NB4 (cell line): ENCODE measurements around the gene WIPF1.

Experiments
- DNase-seq: peaks from one replicate; pipeline ENCODE4 v3.0.0; 2010; ENCODE audit warnings: low read depth
- H3K4me3 ChIP-seq: one replicate; pipeline ENCODE4 v1.5.1; 2011; ENCODE audit warnings: mild to moderate bottlenecking, low read depth, low read length, moderate library complexity
- MYC ChIP-seq: IDR thresholded peaks from 2 replicates; pipeline ENCODE4 v1.6.1; 2011; ENCODE audit warnings: low read depth, low read length
- POLR2A ChIP-seq: IDR thresholded peaks from 2 replicates; pipeline ENCODE4 v1.6.1; 2011; ENCODE audit warnings: mild to moderate bottlenecking; ENCODE audit not compliant: insufficient read length; ENCODE audit errors: extremely low read depth
- TF ChIP-seq, protein P1 (sequence below): IDR thresholded peaks from one replicate; pipeline ENCODE4 v1.5.1; 2012; ENCODE audit warnings: low read depth, low read length
- TF ChIP-seq, protein P2 (sequence below): IDR thresholded peaks from 2 replicates; pipeline ENCODE4 v1.6.1; 2011; ENCODE audit warnings: low read depth, low read length

The WIPF1 gene

DNA sequence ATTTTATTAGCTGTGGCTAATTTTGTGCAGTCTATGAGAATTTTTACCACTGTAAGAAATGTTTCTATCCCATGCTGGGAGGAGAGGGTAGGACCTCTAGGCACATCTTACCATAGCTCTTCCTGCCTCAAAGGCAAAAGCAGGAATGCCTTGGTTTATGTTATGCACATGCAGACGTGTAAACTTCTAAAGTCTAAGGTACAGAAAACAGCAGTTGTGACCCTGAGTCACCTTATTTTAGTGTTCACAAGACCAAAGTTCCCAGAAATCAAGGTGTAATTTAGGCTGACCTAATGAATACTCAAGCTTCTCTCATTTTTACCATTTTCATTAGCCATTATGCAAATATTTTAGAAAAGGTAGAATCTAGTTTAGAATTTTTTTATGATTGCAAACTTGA lies 15.4 kb upstream of the WIPF1 start:
- H3K4me3 ChIP-seq, result no peak overlapping the region
- TF ChIP-seq, protein P1, sequence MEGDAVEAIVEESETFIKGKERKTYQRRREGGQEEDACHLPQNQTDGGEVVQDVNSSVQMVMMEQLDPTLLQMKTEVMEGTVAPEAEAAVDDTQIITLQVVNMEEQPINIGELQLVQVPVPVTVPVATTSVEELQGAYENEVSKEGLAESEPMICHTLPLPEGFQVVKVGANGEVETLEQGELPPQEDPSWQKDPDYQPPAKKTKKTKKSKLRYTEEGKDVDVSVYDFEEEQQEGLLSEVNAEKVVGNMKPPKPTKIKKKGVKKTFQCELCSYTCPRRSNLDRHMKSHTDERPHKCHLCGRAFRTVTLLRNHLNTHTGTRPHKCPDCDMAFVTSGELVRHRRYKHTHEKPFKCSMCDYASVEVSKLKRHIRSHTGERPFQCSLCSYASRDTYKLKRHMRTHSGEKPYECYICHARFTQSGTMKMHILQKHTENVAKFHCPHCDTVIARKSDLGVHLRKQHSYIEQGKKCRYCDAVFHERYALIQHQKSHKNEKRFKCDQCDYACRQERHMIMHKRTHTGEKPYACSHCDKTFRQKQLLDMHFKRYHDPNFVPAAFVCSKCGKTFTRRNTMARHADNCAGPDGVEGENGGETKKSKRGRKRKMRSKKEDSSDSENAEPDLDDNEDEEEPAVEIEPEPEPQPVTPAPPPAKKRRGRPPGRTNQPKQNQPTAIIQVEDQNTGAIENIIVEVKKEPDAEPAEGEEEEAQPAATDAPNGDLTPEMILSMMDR, result no peak
- TF ChIP-seq MYC (no peak), POLR2A (no peak)
- TF ChIP-seq, protein P2, sequence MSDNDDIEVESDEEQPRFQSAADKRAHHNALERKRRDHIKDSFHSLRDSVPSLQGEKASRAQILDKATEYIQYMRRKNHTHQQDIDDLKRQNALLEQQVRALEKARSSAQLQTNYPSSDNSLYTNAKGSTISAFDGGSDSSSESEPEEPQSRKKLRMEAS, result no peak
- DNase-seq, result no peak

DNA sequence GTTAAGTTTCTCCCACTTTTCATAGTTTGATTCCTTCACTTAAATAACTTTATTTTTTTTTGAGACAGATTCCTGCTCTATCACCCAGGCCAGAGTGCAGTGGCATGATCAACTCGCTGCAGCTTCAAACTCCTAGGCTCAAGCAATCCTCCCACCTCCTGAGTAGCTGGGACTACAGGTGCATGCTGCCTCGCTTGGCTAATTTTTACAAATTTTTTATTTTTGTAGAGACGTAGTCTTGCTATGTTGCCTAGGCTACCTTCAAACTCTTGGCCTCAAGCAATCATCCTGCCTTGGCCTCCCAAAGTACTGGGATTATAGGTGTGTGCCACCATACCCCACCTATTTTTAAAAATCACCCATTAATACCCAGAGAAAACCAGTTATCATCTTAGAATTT lies 14.2 kb upstream of the WIPF1 start:
- H3K4me3 ChIP-seq, result no peak overlapping the region
- no peak for TF ChIP-seq MYC
- TF ChIP-seq, protein P2, result no peak
- TF ChIP-seq, protein P1, result no peak
- no peak for TF ChIP-seq POLR2A
- DNase-seq, result no peak

DNA sequence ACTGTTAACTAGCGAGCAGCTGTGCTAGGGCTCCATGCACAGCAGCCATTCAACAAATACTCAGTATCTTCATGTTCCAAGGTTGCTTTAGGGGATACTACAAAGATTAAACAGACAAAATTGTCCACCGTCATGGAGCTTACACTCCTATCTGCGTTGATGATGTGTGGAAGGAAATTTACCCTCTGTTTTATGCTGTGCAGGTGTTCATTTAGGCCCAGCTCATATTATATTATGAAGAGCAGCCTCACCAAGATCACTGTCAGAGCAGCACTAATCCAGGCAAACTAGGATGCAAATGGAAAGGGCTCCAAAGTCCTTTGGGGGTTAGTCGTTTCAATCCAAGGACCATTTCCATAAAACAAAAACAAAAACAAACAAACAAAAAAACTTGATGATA lies 13.4 kb upstream of the WIPF1 start:
- TF ChIP-seq, protein P1, result no peak
- no peak for TF ChIP-seq MYC
- TF ChIP-seq, protein P2, result no peak
- no peak for TF ChIP-seq POLR2A
- no peak overlapping the region for H3K4me3 ChIP-seq
- no peak for DNase-seq

DNA sequence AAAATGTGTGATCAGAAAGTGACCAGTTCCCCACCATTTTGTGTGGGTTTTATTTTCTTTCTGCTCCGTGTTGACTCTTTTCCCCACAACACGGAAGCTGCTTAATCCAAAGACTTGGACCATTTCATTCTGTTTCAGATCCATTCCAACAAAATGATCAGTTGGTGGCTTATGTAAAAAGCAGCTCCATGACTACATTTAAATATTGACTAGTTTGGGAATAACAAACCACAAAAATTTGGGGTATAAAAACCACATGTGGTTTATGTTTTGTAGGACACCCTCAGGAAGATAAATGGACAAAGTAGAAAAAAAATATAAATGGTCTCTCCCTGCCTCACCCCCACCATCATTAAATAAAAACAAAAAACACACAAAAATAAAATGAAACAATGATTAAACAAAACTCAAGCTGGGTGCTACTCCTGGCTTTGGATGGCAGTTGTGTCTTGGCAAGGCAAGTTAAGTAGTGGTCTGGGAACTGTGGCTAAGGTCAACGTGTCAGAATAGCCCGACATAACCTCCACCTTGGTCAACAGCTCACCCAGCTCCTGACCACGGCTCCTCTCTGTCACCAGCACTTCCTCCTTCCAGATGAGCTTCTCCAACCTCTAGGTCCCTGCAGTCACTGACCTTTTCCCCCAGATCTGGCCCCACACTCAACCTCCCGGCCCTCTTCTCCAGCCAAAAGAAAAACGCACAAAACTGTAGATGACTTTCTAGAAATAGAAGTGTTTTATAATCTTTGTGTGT lies 12.8 kb upstream of the WIPF1 start:
- TF ChIP-seq MYC, result no peak
- TF ChIP-seq POLR2A, result no peak
- TF ChIP-seq, protein P2, result no peak
- TF ChIP-seq, protein P1, result no peak
- peak; percentile 74 for DNase-seq
- H3K4me3 ChIP-seq, result no peak overlapping the region

DNA sequence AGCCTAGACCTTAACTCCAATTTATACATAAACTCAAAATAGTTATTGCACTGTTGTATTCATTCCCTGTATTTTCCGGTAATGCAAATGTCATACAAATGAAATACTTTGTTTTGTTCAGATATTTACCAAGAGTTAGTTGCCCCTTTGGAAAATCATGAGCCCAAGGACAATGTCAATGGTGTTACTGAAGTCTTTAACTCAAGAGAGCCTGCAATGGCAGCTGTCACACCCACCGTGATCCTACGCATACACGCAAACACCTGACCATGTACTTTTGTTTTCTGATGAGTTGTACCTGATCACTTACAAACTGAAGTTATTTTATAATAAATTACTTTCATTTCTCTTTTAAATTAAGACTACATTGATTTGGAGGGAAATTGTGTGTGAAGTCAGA lies 11.7 kb upstream of the WIPF1 start:
- no peak overlapping the region for H3K4me3 ChIP-seq
- TF ChIP-seq POLR2A (no peak), MYC (no peak)
- TF ChIP-seq, protein P1, result no peak
- TF ChIP-seq, protein P2, result no peak
- DNase-seq, result no peak

DNA sequence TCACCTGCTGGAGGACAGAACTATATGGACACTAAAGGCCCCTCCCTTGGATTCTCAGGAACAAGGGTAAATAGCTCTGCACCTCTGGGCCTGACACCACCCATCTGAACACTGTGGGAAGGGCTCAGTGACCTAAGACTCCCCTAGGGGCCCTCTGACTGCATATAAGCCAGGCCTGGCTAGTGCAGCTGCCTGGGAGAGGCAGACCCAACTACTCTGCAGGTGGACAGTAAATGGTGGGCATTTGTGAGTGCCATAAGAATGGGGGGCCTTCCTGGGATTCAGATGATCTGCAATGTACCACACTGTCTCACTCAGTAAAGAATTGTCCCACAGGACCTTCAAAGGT lies 11.2 kb upstream of the WIPF1 start:
- TF ChIP-seq, protein P1, result no peak
- TF ChIP-seq POLR2A (no peak), MYC (no peak)
- TF ChIP-seq, protein P2, result no peak

More for the DNA sequence above, 11.2 kb upstream of the WIPF1 start:
- no peak overlapping the region for H3K4me3 ChIP-seq
- no peak for DNase-seq
